Measurements from ENCODE around the gene EML5. TPM values are rescaled to one million over a fixed set of nuclear protein-coding genes. Genes with fewer than 3 reads are reported as not detected.

The EML5 gene
- total RNA-seq, 8 experiments from 2014 or later: 0.45 to 6.1 (median 3.3) TPM; not detected in 2

GRCh38 chr14:88625671-88626070 is 167.1 kb downstream of the EML5 start:
- WGBS, 10 experiments: 75 to 100% (median 87%) methylated on average over 1 to 3 of the region's 3 CpGs
- Histone ChIP-seq H3K27ac (no peak overlapping the region), H3K4me1 (replicated peaks in 1 of 2) (no peaks in the 10 kb centered on the region), H3K4me3 (no peak overlapping the region)
- in situ Hi-C loops (cut with MboI; ENCODE audit: low pct_unique_long_range_greater_than_20kb in 2 of 9, low sequenced_read_pairs in 9 of 9, unreplicated experiment in 9 of 9): no loop called here
- no peak for ATAC-seq (replicated peaks in 6 of 8)

- WGBS, 10 experiments: 50 to 95% (median 75%) methylated on average over 1 to 2 of the region's 2 CpGs; no CpG with 5 or more reads in 1 of the 10 experiments
- in situ Hi-C loops (cut with MboI; ENCODE audit: low pct_unique_long_range_greater_than_20kb in 2 of 9, low sequenced_read_pairs in 9 of 9, unreplicated experiment in 9 of 9): no loop called here
Observed at GRCh38 chr14:88621100-88621499, 171.7 kb downstream of the EML5 start.

GRCh38 chr14:88618476-88618875 is 174.3 kb downstream of the EML5 start:
- ATAC-seq (replicated peaks in 6 of 8): no peak
- no peak overlapping the region for H3K27ac ChIP-seq

More at GRCh38 chr14:88621100-88621499, 171.7 kb downstream of the EML5 start:
- ATAC-seq (replicated peaks in 6 of 8): no peak
- H3K27ac ChIP-seq: no peak overlapping the region
- no peaks in the 10 kb centered on the region for H3K4me1 ChIP-seq (replicated peaks in 1 of 2)
- no peak overlapping the region for H3K4me3 ChIP-seq

GRCh38 chr14:88617479-88617878 is 175.3 kb downstream of the EML5 start:
- ATAC-seq (replicated peaks in 6 of 8): no peak
- in situ Hi-C loops (cut with MboI; ENCODE audit: low pct_unique_long_range_greater_than_20kb in 2 of 9, low sequenced_read_pairs in 9 of 9, unreplicated experiment in 9 of 9): no loop called here
- 86 to 100% (median 100%) methylated on average over 1 of the region's 1 CpG; no CpG with 5 or more reads in 5 of the 10 experiments for WGBS, 10 experiments

More at GRCh38 chr14:88618476-88618875, 174.3 kb downstream of the EML5 start:
- WGBS, 10 experiments: 60 to 86% (median 81%) methylated on average over 2 to 5 of the region's 5 CpGs; no CpG with 5 or more reads in 2 of the 10 experiments
- in situ Hi-C loops (cut with MboI; ENCODE audit: low pct_unique_long_range_greater_than_20kb in 2 of 9, low sequenced_read_pairs in 9 of 9, unreplicated experiment in 9 of 9): no loop called here
- Histone ChIP-seq H3K4me1 (replicated peaks in 1 of 2) (peaks cover 0 to 6% of the 10 kb centered on the region in 2 donors), H3K4me3 (no peak overlapping the region)

GRCh38 chr14:88616697-88617096 is 176.1 kb downstream of the EML5 start:
- peaks cover 0 to 6% of the 10 kb centered on the region in 2 donors for H3K4me1 ChIP-seq (replicated peaks in 1 of 2)
- in situ Hi-C loops (cut with MboI; ENCODE audit: low pct_unique_long_range_greater_than_20kb in 2 of 9, low sequenced_read_pairs in 9 of 9, unreplicated experiment in 9 of 9): no loop called here
- no peak for ATAC-seq (replicated peaks in 6 of 8)
- no peak overlapping the region for H3K27ac ChIP-seq
- WGBS, 10 experiments: 91 to 100% (median 100%) methylated on average over 1 of the region's 1 CpG; no CpG with 5 or more reads in 4 of the 10 experiments
- H3K4me3 ChIP-seq: no peak overlapping the region

More at GRCh38 chr14:88617479-88617878, 175.3 kb downstream of the EML5 start:
- H3K4me3 ChIP-seq: no peak overlapping the region
- H3K27ac ChIP-seq: no peak overlapping the region
- H3K4me1 ChIP-seq (replicated peaks in 1 of 2): peaks cover 0 to 6% of the 10 kb centered on the region in 2 donors

GRCh38 chr14:88614218-88614907 is 178.4 kb downstream of the EML5 start:
- ATAC-seq (replicated peaks in 6 of 8): peak in 2 of 8 experiments; percentile 44 to 62
- WGBS, 10 experiments: 72 to 100% (median 95%) methylated on average over 2 to 3 of the region's 3 CpGs
- Histone ChIP-seq H3K4me1 (replicated peaks in 1 of 2) (peaks cover 0 to 6% of the 10 kb centered on the region in 2 donors), H3K27ac (no peak overlapping the region), H3K4me3 (no peak overlapping the region)
- in situ Hi-C loops (cut with MboI; ENCODE audit: low pct_unique_long_range_greater_than_20kb in 2 of 9, low sequenced_read_pairs in 9 of 9, unreplicated experiment in 9 of 9): no loop called here

- H3K27ac ChIP-seq: no peak overlapping the region
- 43 to 100% (median 79%) methylated on average over 2 to 5 of the region's 5 CpGs for WGBS, 10 experiments
- ATAC-seq (replicated peaks in 6 of 8): peak in 3 of 8 experiments; percentile 29 to 84 (median 73)
- in situ Hi-C loops (cut with MboI; ENCODE audit: low pct_unique_long_range_greater_than_20kb in 2 of 9, low sequenced_read_pairs in 9 of 9, unreplicated experiment in 9 of 9): no loop called here
- H3K4me1 ChIP-seq (replicated peaks in 1 of 2): peaks cover 0 to 6% of the 10 kb centered on the region in 2 donors
- no peak overlapping the region for H3K4me3 ChIP-seq
Observed at GRCh38 chr14:88613552-88614010, 179.2 kb downstream of the EML5 start.

- 73 to 100% (median 91%) methylated on average over 1 to 4 of the region's 4 CpGs; no CpG with 5 or more reads in 1 of the 10 experiments for WGBS, 10 experiments
- in situ Hi-C loops (cut with MboI; ENCODE audit: low pct_unique_long_range_greater_than_20kb in 2 of 9, low sequenced_read_pairs in 9 of 9, unreplicated experiment in 9 of 9): no loop called here
- Histone ChIP-seq H3K4me1 (replicated peaks in 1 of 2) (peaks cover 0 to 6% of the 10 kb centered on the region in 2 donors), H3K4me3 (no peak overlapping the region), H3K27ac (no peak overlapping the region)
- no peak for ATAC-seq (replicated peaks in 6 of 8)
Observed at GRCh38 chr14:88612981-88613380, 179.8 kb downstream of the EML5 start.

- Histone ChIP-seq H3K4me1 (replicated peaks in 1 of 2) (peaks cover 0 to 6% of the 10 kb centered on the region in 2 donors), H3K4me3 (no peak overlapping the region), H3K27ac (no peak overlapping the region)
- ATAC-seq (replicated peaks in 6 of 8): peak in 2 of 8 experiments; percentile 34 to 58
- 0 to 100% (median 33%) methylated on average over 1 of the region's 1 CpG; no CpG with 5 or more reads in 4 of the 10 experiments for WGBS, 10 experiments
- in situ Hi-C loops (cut with MboI; ENCODE audit: low pct_unique_long_range_greater_than_20kb in 2 of 9, low sequenced_read_pairs in 9 of 9, unreplicated experiment in 9 of 9): no loop called here
Observed at GRCh38 chr14:88611878-88612277, 180.9 kb downstream of the EML5 start.

- no peaks in the 10 kb centered on the region for H3K4me1 ChIP-seq (replicated peaks in 1 of 2)
- H3K4me3 ChIP-seq: no peak overlapping the region
- no peak for ATAC-seq (replicated peaks in 6 of 8)
- no peak overlapping the region for H3K27ac ChIP-seq
- in situ Hi-C loops (cut with MboI; ENCODE audit: low pct_unique_long_range_greater_than_20kb in 2 of 9, low sequenced_read_pairs in 9 of 9, unreplicated experiment in 9 of 9): no loop called here
Observed at GRCh38 chr14:88607829-88608228, 184.9 kb downstream of the EML5 start.

- WGBS, 10 experiments: 71 to 100% (median 91%) methylated on average over 1 to 2 of the region's 2 CpGs; no CpG with 5 or more reads in 2 of the 10 experiments
- Histone ChIP-seq H3K27ac (no peak overlapping the region), H3K4me1 (replicated peaks in 1 of 2) (no peaks in the 10 kb centered on the region), H3K4me3 (no peak overlapping the region)
- in situ Hi-C loops (cut with MboI; ENCODE audit: low pct_unique_long_range_greater_than_20kb in 2 of 9, low sequenced_read_pairs in 9 of 9, unreplicated experiment in 9 of 9): no loop called here
- ATAC-seq (replicated peaks in 6 of 8): no peak
Observed at GRCh38 chr14:88605594-88605993, 187.2 kb downstream of the EML5 start.

- Histone ChIP-seq H3K27ac (no peak overlapping the region), H3K4me3 (no peak overlapping the region), H3K4me1 (replicated peaks in 1 of 2) (no peaks in the 10 kb centered on the region)
- in situ Hi-C loops (cut with MboI; ENCODE audit: low pct_unique_long_range_greater_than_20kb in 2 of 9, low sequenced_read_pairs in 9 of 9, unreplicated experiment in 9 of 9): no loop called here
- ATAC-seq (replicated peaks in 6 of 8): peak in 3 of 8 experiments; percentile 52 to 99 (median 96)
Observed at GRCh38 chr14:88604212-88604611, 188.5 kb downstream of the EML5 start.

- 89 to 94% (median 92%) methylated on average over 3 to 9 of the region's 10 CpGs; no CpG with 5 or more reads in 1 of the 10 experiments for WGBS, 10 experiments
- Histone ChIP-seq H3K27ac (no peak overlapping the region), H3K4me3 (no peak overlapping the region), H3K4me1 (replicated peaks in 1 of 2) (no peaks in the 10 kb centered on the region)
- no peak for ATAC-seq (replicated peaks in 6 of 8)
- in situ Hi-C loops (cut with MboI; ENCODE audit: low pct_unique_long_range_greater_than_20kb in 2 of 9, low sequenced_read_pairs in 9 of 9, unreplicated experiment in 9 of 9): no loop called here
Observed at GRCh38 chr14:88599761-88600439, 192.9 kb downstream of the EML5 start.

Data from motor neuron (in vitro differentiated cells).